Transverse colon (tissue), 3 donors: ENCODE results near the gene MAGI1.

Experiments used
- CTCF ChIP-seq, 5 experiments: fragments of 200-600 bp in 3 of 5; fragments of 450-650 bp in 2 of 5; sonication (generic) in 3 of 5; IDR thresholded peaks; 1 replicate in 2 of 5; 2 replicates in 3 of 5; pipeline ENCODE4 v1.5.1; 2016 to 2017; ENCODE audit warnings: antibody characterized with exemption in 5 of 5, inconsistent platforms in 3 of 5, mild to moderate bottlenecking in 2 of 5, moderate library complexity in 1 of 5
- POLR2A ChIP-seq: fragments of 450-650 bp; IDR thresholded peaks from one replicate; pipeline ENCODE4 v1.6.1; 2016; ENCODE audit warnings: antibody characterized with exemption, mild to moderate bottlenecking, moderate library complexity

- TF ChIP-seq CTCF (IDR thresholded peaks at IDR 0.05) = no peak
- no peak for TF ChIP-seq POLR2A
These were observed 559.9 kb downstream of the MAGI1 start for GRCh38 chr3:65478551-65479500.
